ENCODE data around the gene DUSP5. TPM values are rescaled to one million over a fixed set of nuclear protein-coding genes. Genes with fewer than 3 reads are reported as not detected.

DUSP5 gene
- polyA plus RNA-seq, 3 donors = 2.0 to 65.3 (median 3.9) TPM

DNA sequence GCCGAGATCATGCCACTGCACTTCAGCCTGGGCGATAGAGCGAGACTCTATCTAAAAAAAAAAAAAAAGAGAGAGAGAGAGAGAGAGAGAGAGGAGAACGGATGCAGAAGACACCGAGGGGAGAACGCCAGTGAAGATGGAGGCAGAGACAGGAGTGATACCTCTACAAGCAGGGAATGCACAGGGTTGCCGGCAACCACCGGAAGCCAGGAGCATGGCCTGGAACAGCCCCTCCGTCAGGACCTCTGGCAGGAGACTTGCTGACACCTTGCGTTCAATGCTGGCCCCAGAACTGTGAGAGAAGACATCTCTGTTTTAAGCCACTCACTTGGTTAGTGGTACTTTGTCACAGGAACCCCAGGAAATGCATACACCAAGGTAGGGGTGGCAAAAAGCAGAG, 38.1 kb upstream of the DUSP5 start:
- H3K27me3 Mint-ChIP-seq (ENCODE audit: low read depth in 3 of 3) = peaks cover 2 to 6% (median 6%) of the 10 kb centered on the region in 3 donors
- no peak overlapping the region for H3K4me3 Mint-ChIP-seq
- peaks cover 20% of the 10 kb centered on the region for H3K4me1 Mint-ChIP-seq
- no peak overlapping the region for H3K4me2 ChIP-seq (replicated peaks; ENCODE audit: extremely low read depth, low read length, poor library complexity, severe bottlenecking)
- no peaks in the 10 kb centered on the region for H3K9me3 ChIP-seq (replicated peaks in 1 of 2; ENCODE audit: control insufficient read depth in 1 of 2, insufficient read depth in 1 of 2, low read length in 2 of 2)
- intact Hi-C loops (cut with micrococcal nuclease) = no loop called here
- H3K9me3 Mint-ChIP-seq = peaks cover 0 to 2% (median 0%) of the 10 kb centered on the region in 7 donors
- H3K9ac ChIP-seq (ENCODE audit: insufficient read depth, low read length, poor library complexity, severe bottlenecking) = no peak overlapping the region
- H3K27me3 ChIP-seq (ENCODE audit: control insufficient read depth in 2 of 2, insufficient read depth in 2 of 2, low read length in 2 of 2) = no peaks in the 10 kb centered on the region
- no peak overlapping the region for H3K27ac ChIP-seq (ENCODE audit: low read depth in 1 of 2, low read length in 2 of 2)
- TF ChIP-seq, protein P1, sequence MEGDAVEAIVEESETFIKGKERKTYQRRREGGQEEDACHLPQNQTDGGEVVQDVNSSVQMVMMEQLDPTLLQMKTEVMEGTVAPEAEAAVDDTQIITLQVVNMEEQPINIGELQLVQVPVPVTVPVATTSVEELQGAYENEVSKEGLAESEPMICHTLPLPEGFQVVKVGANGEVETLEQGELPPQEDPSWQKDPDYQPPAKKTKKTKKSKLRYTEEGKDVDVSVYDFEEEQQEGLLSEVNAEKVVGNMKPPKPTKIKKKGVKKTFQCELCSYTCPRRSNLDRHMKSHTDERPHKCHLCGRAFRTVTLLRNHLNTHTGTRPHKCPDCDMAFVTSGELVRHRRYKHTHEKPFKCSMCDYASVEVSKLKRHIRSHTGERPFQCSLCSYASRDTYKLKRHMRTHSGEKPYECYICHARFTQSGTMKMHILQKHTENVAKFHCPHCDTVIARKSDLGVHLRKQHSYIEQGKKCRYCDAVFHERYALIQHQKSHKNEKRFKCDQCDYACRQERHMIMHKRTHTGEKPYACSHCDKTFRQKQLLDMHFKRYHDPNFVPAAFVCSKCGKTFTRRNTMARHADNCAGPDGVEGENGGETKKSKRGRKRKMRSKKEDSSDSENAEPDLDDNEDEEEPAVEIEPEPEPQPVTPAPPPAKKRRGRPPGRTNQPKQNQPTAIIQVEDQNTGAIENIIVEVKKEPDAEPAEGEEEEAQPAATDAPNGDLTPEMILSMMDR (IDR thresholded peaks at IDR 0.05) = no peak
- H3K4me3 ChIP-seq (replicated peaks in 1 of 3; ENCODE audit: low read depth in 2 of 3, low read length in 3 of 3) = no peak overlapping the region
- 95% methylated on average over 6 of the region's 10 CpGs for WGBS (ENCODE audit: insufficient coverage)
- no peaks in the 10 kb centered on the region for H3K36me3 Mint-ChIP-seq
- no peak overlapping the region for H3K27ac Mint-ChIP-seq
- no peak for DNase-seq
- no peak overlapping the region for H2AFZ ChIP-seq (ENCODE audit: insufficient read depth, low read depth, low read length, poor library complexity, severe bottlenecking)
- H3K4me1 ChIP-seq (ENCODE audit: control insufficient read depth in 1 of 2, insufficient read depth in 2 of 2, low read length in 2 of 2) = no peaks in the 10 kb centered on the region
- H3K79me2 ChIP-seq (ENCODE audit: insufficient read depth, low read length) = no peaks in the 10 kb centered on the region
- no peaks in the 10 kb centered on the region for H4K20me1 ChIP-seq (ENCODE audit: insufficient read depth, low read length)
- H3K36me3 ChIP-seq (replicated peaks in 1 of 2; ENCODE audit: control insufficient read depth in 1 of 2, insufficient read depth in 2 of 2, low read length in 2 of 2) = no peaks in the 10 kb centered on the region

DNA sequence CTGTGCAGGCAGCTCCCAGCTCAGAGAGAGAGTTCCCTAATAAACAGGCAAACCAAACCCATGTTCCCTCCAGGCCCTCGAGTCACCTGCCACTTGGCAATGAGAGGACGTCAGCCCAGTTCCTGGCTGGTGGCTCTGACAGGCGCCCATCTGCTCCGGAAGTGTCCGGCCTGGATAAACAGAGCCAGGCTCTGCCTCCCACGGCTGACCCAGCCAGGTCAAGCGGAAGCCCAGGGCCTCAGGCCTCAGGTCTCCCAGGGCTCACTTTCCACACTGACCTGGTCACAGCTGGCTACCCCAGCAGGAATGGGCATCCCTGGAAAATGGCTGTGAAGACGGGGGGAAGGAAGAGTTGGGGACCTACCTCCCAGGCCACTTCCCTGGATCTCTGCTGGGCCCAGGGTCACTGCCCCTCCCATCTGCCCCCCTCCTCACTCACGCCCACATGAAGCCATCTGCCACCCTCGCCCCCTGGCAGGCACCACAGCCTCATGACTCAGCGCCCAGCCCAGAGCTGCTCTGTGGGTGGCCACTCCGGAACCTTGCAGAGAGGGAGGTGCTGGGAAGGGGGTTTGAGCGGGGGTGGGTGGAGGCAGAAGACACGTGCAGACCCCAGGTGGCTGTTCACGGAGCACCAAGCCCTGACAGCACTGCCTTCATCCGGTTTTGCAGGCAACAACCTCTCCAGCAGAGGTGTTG, 37.4 kb upstream of the DUSP5 start:
- TF ChIP-seq, protein P1 (IDR thresholded peaks at IDR 0.05) = no peak
- Histone ChIP-seq H3K9ac (ENCODE audit: insufficient read depth, low read length, poor library complexity, severe bottlenecking) (no peak overlapping the region), H3K27ac (ENCODE audit: low read depth in 1 of 2, low read length in 2 of 2) (no peak overlapping the region), H3K4me2 (replicated peaks; ENCODE audit: extremely low read depth, low read length, poor library complexity, severe bottlenecking) (no peak overlapping the region), H2AFZ (ENCODE audit: insufficient read depth, low read depth, low read length, poor library complexity, severe bottlenecking) (no peak overlapping the region), H4K20me1 (ENCODE audit: insufficient read depth, low read length) (no peaks in the 10 kb centered on the region), H3K79me2 (ENCODE audit: insufficient read depth, low read length) (no peaks in the 10 kb centered on the region), H3K4me3 (replicated peaks in 1 of 3; ENCODE audit: low read depth in 2 of 3, low read length in 3 of 3) (no peak overlapping the region), H3K27me3 (ENCODE audit: control insufficient read depth in 2 of 2, insufficient read depth in 2 of 2, low read length in 2 of 2) (no peaks in the 10 kb centered on the region), H3K9me3 (replicated peaks in 1 of 2; ENCODE audit: control insufficient read depth in 1 of 2, insufficient read depth in 1 of 2, low read length in 2 of 2) (no peaks in the 10 kb centered on the region), H3K36me3 (replicated peaks in 1 of 2; ENCODE audit: control insufficient read depth in 1 of 2, insufficient read depth in 2 of 2, low read length in 2 of 2) (no peaks in the 10 kb centered on the region), H3K4me1 (ENCODE audit: control insufficient read depth in 1 of 2, insufficient read depth in 2 of 2, low read length in 2 of 2) (no peaks in the 10 kb centered on the region)
- peaks cover 20% of the 10 kb centered on the region for H3K4me1 Mint-ChIP-seq
- intact Hi-C loops (cut with micrococcal nuclease) = no loop called here
- H3K27ac Mint-ChIP-seq = no peak overlapping the region
- H3K9me3 Mint-ChIP-seq = peaks cover 0 to 2% (median 0%) of the 10 kb centered on the region in 7 donors
- no peaks in the 10 kb centered on the region for H3K36me3 Mint-ChIP-seq
- H3K4me3 Mint-ChIP-seq = no peak overlapping the region
- H3K27me3 Mint-ChIP-seq (ENCODE audit: low read depth in 3 of 3) = peaks cover 2 to 8% (median 6%) of the 10 kb centered on the region in 3 donors
- DNase-seq = peak in 1 of 3 donors; percentile 23
- WGBS (ENCODE audit: insufficient coverage) = 28% methylated on average over 10 of the region's 16 CpGs
